ENCODE data around the gene BARX1.

- TF ChIP-seq, protein P1, sequence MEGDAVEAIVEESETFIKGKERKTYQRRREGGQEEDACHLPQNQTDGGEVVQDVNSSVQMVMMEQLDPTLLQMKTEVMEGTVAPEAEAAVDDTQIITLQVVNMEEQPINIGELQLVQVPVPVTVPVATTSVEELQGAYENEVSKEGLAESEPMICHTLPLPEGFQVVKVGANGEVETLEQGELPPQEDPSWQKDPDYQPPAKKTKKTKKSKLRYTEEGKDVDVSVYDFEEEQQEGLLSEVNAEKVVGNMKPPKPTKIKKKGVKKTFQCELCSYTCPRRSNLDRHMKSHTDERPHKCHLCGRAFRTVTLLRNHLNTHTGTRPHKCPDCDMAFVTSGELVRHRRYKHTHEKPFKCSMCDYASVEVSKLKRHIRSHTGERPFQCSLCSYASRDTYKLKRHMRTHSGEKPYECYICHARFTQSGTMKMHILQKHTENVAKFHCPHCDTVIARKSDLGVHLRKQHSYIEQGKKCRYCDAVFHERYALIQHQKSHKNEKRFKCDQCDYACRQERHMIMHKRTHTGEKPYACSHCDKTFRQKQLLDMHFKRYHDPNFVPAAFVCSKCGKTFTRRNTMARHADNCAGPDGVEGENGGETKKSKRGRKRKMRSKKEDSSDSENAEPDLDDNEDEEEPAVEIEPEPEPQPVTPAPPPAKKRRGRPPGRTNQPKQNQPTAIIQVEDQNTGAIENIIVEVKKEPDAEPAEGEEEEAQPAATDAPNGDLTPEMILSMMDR (IDR thresholded peaks at IDR 0.05), result no peak
- no peak for TF ChIP-seq POLR2A (IDR thresholded peaks at IDR 0.05)
Observed at GRCh38 chr9:93949073-93949693, 6.0 kb downstream of the BARX1 start.
